Activated naive CD4-positive, alpha-beta T cell treated with anti-CD3 and anti-CD28 coated beads, Interleukin-2, amount 50 U/mL, for 16 hours (primary cell): ENCODE results near the gene MCOLN1.
"Not testable (repeated sequence)": the region's sequence is repeated elsewhere in the genome, so short reads cannot be mapped to it uniquely, and the experiment has no call there.

ENCODE experiments used
- DNase-seq: peaks from one replicate; pipeline ENCODE4 v3.0.0-alpha.2; 2020

Gene MCOLN1

DNA sequence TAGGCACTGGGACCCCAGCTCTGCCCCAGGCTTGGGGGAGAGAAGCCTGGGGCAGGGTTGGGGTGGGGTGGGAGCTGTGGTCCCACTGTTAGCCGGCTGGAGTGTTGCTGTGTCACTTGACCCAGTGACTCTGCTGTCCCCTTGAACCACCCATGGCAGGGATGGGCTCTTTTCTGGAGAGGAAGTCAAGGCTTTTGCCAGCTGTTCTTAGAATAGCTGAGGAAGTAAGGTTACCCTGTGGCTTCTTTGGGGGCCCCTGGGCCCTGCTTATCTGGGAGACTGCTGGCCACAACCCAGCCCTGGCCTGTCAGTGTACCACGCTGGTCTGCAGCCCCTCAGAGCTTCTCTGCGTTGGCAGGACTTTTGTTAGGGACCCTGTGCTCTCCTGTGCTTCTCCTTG is 22.2 kb downstream of the MCOLN1 start:
- DNase-seq = no peak

DNA sequence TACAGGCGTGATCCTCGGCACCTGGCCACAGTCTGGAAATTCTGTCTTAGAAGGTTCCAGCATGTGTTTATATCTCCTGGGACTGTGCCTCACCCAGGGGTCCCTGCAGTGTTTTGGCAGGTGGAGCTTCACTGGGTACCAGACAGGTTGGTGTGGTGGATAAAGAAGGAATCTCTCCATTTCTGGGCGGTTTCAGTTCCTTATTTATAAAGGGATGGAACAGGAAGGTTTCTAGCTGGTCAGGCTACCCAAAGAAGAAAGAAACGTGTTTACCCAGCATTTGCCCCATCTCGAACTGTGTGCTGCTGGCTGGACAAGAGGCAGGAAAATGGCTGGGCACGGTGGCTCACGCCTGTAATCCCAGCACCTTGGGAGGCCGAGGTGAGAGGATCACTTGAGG is 22.9 kb downstream of the MCOLN1 start:
- no peak for DNase-seq

DNA sequence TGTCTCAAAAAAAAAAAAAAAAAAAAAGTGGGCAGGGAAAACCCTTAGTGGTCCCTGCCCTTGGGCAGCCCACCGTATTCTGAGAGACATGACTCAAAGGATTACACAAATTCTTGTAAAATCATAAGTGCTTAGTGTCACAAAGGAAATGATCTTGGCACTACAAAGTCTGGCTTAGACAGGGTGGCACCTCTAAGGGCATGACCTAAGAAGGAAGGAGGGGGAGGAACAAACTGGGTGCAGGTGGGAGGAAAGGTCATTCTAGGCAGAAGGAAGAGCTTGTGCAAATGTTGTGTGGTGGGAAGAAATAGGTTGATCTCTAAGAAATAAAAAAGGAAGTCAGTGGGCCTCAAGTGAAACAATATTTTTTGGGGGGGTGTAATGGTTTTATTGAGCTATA is 23.5 kb downstream of the MCOLN1 start:
- DNase-seq = no peak

DNA sequence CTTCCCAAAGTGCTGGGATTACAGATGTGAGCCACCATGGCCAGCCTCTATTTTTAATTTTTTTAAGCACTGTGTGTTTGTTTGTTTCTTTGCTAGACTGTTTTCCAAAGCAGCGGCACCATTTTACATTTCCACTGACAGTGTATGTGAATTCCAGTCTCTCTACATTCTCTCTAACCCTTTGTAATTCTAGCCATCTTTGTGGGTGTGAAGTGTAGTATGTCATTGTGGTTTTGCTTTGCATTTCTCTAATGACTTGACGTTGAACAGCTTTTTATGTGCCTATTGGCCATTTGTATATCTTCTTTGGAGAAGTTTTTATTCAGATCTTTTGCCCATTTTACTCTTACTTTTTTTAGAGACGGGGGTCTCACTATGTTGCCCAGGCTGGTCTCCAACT is 24.7 kb downstream of the MCOLN1 start:
- no peak for DNase-seq

DNA sequence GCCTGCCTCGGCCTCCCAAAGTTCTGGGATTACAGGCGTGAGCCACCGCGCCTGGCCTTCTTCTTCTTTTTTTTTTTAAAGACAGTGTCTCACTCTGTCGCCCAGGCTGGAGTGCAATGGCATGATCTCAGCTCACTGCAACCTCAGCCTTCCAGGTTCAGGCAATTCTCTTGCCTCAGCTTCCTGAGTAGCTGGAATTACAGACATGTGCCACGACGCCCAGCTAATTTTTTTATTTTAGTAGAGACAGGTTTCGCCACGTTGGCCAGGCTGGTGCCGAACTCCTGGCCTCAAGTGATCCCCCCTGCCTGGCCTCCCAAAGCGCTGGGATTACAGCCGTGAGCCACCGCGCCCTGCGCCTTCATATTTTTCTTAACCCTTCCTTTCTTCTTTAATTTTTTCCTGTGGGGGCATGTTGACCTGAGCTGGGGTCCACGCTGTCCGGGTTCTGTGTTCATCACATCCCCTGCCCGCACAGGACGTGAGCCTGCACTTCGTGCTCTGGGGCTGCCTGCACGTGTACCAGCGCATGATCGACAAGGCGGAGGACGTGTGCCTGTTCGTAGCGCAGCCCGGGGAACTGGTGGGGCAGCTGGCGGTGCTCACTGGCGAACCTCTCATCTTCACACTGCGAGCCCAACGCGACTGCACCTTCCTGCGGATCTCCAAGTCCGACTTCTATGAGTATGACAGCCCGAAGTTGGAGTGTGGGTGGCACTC is 27.2 kb downstream of the MCOLN1 start:
- no peak for DNase-seq

DNA sequence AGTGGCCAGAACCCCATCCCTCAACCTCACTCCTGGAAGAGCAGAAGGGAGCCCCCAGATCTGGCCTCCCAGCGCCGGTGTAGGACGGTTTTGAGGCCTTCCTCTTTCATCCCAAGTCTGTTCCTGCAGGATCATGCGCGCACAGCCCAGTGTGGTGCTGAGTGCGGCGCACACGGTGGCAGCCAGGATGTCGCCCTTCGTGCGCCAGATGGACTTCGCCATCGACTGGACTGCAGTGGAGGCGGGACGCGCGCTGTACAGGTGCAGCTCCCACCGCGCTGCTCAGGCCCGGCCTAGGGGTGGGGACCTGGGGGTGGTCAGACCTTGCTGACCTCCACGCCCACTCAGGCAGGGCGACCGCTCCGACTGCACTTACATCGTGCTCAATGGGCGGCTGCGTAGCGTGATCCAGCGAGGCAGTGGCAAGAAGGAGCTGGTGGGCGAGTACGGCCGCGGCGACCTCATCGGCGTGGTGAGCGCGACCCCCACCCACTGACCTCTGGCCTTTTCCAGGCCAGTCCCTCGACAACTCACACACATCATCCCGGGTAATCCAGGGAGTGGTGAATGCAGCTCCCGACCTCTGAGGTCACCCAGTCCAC is 27.8 kb downstream of the MCOLN1 start:
- no peak for DNase-seq

DNA sequence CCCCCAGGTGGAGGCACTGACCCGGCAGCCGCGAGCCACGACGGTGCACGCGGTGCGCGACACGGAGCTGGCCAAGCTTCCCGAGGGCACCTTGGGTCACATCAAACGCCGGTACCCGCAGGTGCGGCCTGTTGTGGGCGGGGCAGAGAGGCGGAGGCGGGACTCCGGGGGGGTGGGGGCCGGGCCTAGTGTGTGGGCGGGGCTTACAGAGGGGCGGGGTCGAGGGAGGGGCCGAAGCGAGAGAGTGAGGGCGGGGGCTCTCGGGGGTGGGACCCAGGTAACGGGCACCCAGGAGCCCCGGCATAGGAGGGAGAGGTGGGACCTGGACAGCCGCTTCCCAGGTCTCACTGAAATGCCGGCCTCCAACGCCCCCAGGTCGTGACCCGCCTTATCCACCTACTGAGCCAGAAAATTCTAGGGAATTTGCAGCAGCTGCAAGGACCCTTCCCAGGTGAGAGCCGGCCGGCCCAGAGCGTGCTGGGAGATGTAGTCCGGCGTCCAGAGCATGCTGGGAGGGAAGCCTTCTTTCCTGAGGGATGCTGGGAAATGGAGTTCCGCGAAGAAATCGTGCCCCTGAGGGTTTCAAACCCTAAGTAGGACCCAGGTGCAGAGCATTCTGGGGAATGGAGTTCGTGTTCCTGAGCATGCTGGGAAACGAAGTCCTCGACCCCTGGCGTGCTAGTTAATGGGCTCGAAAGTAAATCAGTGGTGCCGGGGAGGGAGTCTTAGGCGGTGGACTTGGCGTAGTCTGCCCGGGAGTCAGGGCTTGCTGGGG is 28.8 kb downstream of the MCOLN1 start:
- no peak for DNase-seq

DNA sequence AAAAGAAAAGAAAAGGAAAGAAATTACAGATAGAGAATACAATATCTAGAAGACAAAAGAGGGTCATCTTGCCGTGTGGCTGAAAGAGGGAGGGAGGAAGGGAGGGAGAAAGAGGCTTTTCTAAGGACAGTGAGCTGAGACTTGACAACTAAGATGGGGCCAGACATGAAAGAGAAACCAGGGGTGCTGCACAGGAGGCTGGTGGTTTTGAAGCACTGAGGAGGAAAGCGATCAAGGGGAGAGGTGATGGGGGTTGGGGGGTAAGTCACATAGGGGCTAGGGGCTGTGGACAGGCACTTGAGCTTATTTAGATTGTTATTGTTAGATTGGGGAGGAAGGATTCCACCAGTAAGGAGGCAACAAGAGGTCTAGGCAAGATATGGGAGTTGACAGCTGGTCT is 30.4 kb downstream of the MCOLN1 start:
- DNase-seq = no peak

DNA sequence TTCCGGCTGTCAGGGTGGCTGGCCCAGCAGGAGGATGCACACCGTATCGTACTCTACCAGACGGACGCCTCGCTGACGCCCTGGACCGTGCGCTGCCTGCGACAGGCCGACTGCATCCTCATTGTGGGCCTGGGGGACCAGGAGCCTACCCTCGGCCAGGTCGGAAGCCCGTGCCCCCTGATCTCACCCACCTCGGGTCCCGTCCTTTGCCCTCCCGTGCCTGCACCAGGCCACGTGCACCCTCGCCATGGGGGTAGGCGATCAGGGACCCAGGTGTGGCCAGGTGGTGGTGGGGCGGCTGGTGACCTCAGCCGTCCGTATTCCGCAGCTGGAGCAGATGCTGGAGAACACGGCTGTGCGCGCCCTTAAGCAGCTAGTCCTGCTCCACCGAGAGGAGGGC is 32.1 kb downstream of the MCOLN1 start:
- no peak for DNase-seq

DNA sequence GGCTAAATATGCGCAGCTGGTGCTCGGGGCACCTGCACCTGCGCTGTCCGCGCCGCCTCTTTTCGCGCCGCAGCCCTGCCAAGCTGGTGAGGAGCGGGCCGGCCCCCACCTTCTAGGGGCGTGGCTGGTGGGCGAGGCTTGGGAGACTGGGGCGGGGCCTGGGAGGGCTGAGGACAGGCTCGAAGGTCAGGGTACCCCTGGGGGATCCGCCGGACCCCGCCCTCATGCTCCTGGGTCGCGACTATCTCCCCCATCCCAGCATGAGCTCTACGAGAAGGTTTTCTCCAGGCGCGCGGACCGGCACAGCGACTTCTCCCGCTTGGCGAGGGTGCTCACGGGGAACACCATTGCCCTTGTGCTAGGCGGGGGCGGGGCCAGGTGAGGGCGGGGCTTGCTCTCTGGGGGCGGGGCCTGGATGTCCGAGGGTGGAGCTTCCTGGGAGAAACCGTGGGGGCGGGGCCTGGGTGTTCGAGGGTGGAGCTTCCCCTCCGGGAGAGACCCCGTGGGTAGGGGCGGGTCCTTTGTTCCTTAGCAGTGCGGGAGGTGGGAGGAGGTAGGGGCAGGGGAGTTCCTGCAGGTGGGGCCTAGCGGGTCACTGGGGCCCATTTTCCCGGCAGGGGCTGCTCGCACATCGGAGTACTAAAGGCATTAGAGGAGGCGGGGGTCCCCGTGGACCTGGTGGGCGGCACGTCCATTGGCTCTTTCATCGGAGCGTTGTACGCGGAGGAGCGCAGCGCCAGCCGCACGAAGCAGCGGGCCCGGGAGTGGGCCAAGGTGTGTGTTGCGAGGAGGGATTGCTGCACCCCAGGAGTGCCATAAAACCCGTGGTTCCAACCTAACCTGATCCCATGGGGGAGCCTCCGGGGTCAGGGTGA is 32.8 kb downstream of the MCOLN1 start:
- DNase-seq = no peak

DNA sequence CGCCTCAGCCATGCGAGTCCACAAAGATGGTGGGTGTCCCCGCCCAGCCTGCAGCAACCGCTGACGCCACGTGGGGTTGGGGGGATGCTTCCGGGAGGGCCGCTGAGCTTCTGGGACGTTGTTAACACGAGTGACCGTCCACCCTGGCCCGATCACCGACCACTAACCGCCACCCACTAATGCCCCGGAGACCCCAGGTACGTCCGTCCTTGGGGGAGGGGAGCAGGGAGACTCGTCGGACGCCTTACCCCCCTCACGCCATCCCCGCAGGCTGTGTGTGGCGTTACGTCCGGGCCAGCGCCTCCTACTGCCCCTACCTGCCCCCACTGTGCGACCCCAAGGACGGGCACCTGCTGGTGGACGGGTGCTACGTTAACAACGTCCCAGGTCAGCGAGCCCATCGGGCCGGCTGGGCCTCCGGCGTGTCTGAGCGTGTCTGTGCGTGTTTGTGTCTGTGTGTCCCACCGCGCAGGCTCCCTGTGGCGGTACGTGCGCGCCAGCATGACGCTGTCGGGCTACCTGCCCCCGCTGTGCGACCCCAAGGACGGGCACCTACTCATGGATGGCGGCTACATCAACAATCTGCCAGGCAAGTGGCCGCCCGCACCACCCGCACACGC is 34.4 kb downstream of the MCOLN1 start:
- no peak for DNase-seq

DNA sequence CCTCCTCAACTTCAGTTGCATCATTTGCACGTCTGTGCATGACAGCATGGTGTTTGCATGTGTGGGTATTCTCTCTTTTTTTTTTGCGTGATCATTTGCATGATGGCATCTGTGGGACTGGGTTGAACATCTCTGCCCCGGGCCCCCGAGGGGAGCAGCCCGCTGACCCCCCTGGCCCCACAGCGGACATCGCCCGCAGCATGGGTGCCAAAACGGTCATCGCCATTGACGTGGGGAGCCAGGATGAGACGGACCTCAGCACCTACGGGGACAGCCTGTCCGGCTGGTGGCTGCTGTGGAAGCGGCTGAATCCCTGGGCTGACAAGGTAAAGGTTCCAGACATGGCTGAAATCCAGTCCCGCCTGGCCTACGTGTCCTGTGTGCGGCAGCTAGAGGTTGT is 36.2 kb downstream of the MCOLN1 start:
- DNase-seq = no peak

DNA sequence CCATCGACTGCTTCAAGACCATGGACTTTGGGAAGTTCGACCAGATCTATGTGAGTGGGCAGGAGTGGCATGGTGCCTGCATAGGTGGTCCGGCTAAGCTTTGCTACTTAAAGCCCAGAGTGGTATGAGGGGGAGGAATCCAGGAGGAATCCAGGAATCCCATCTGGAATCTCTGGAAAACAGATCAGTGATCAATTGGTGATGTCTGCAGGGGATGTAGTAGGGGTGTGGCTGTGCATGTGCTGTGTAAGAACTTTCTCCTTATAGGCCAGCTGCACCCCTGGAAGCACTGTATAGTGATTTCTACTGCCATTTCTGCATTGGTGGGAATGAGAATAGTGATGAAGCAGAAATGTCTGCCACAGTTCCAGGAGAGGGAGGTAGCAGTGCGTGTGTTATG is 36.7 kb downstream of the MCOLN1 start:
- DNase-seq = no peak

DNA sequence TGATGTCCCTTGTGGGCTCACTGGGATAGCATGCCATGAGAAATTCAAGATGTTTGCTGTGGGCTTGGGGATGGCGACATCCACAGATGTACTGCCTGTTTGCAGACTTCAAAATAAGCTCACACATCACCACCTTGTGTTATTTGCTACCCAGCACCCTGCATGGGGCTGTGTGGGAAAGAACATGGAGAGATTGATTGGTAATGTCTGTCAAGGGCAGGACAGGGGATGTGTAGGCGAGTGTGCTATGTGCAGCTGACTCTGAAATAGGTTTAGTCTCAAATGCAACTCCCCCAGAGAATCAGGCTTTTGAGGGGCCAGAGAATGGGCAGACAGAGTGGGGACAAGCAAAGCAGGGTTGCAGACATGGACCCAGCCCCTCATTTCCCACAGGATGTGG is 37.8 kb downstream of the MCOLN1 start:
- no peak for DNase-seq

DNA sequence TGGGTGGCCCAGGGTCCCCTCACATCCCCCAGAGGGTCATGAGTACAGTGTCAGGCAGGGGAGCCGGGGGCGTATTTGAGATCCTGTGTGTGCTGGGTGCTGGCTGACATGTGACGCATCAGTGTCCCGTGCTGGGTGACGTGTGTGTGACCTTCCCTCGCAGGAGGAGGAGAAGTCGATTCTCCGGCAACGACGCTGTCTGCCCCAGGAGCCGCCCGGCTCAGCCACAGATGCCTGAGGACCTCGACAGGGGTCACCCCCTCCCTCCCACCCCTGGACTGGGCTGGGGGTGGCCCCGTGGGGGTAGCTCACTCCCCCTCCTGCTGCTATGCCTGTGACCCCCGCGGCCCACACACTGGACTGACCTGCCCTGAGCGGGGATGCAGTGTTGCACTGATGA is 38.9 kb downstream of the MCOLN1 start:
- no peak for DNase-seq

DNA sequence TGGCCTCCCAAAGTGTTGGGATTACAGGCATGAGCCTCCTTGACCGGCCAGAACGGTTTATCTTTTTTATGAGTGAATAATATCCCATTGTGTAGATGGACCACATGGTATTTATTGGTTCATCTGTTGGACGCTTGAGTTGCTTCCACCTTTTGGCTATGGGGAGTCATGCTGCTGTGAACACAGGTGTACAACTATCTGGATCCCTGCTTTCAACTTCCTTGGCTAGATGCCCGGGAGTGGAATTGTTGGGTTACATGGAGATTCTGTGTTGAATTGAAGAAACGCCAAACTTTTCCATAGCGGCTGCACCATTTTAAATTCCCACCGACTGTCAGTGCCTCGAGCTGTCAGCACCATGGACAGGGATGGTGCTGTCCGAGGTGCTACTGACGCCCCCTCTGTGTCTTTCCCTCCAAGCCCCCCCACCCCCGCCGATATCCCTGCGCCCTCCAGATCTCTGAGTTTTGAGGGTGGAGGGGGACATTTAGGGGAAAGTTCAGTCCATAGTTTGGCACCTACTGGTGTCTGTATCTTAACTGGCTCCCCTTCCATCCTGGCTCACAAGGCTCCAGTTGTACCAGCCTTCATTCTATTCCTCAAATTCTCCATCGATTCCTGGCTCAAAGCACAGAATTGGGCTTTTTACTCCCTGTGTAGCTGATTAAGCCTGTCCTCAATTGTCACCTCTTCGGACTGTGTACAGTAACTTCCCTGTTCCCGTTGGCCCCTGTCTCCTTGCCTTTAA is 40.4 kb downstream of the MCOLN1 start:
- DNase-seq = no peak

DNA sequence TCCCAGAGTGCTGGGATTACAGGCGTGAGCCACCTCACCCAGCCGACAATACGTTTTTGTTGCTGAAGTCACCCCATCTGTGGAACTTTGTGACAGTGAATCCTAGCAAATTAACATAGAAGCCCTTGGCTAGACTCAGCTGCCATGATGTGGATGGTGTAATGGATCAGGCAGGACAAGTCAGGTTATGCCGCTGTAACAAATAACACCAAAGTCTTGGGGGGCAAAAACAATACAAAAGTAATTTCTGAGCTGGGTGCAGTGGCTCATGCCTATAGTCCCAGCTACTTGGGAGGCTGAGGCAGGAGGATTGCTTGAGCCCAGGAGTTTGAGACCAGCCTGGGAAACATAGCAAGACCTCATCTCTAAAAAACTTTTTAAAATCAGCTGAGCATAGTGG is 42.4 kb downstream of the MCOLN1 start:
- no peak for DNase-seq

DNA sequence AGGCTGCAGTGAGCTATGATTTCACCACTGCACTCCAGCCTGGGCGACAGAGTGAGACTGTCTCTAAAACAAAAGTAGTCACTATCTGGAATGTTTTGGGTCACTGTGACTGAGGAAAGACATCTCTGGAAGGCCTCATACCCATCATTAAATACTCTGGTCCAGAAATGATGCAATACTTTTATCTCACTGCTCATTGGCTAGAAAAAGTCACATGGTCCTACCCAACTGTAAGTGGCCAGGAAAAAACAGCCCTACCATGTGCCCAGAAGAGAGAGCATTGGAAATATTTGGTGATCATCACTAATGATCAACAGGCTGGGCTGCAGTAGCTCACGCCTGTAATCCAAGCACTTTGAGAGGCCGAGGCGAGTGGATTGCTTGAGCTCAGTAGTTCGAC is 42.9 kb downstream of the MCOLN1 start:
- no peak for DNase-seq

DNA sequence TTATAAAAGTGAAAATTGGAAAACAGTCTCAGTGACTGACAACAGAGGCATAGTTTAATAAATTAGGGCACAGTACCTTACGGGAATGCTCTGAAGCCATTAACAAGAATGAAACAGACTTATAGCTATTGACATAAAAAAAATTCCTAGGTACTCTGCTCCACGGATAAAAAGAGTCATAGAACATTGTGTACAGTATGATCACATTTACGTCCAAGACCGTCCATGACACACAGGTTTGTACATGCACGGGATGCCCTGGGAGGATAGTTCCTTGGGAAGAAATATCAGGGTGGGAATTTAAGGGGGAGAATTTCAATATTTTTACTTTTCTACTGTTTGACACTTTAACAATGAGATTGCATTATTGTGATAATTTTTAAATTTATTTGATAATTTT is 48.3 kb downstream of the MCOLN1 start:
- DNase-seq = no peak

DNA sequence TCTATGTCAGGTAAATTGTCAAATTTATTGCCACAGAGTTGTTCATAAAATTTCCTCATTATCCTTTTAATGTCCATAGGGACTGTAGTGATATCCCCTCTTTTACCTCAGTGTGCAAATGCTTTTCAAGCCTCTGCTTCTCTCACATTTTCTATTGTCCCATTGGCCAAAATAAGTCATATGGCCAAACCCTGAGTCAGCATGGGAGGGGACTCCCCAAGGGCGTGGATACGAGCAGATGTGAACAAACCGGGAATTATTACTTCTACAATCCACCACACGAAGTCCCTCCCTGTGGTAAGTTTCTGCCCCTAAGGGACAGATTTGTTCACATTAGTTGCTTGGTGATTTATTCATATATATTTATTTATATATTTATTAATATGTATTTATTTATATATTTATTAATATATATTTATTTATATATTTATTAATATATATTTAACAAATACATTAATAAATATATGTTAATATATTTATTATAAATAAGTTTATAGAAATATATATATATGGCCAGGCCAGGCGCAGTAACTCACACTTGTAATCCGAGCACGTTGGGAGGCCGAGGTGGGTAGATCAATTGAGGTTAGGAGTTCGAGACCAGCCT is 53.1 kb downstream of the MCOLN1 start:
- no peak for DNase-seq

DNA sequence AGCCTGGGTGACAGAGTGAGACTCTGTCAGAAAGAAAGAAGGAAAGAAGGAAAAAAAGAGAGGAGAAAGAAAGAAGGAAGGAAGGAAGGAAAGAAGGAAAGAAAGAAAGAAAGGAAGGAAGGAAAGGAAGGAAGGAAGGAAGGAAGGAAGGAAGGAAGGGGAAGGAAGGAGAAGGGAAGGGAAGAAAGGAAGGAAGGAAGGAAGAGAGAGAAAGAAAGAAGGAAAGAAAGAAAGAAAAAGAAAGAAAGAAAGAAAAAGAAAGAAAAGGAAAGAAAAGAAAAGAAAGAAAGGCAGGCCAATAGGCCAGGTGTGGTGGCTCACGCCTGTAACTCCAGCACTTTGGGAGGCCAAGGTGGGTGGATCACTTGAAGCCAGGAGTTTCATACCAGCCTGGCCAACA is 55.0 kb downstream of the MCOLN1 start:
- not testable (repeated sequence) for DNase-seq

DNA sequence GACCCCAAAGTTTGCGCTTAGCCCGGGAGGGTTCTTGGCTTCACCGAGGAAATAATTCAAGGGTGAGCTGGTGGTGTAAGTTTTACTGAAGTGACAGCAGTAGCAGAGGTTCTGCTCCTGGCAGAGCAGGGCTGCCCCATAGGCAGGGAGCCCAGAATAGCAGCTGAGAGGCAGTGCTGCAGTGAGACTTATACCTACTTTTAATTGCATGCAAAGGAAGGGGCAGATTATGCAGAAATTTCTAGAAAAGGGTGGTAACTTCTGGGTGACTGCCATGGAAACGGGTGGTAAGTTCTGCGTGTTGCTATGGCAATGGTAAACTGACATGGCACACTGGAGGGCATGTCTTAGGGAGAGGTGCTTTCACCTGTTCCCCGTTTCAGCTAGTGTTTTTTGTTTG is 55.7 kb downstream of the MCOLN1 start:
- DNase-seq = no peak
